Thyroid gland (tissue), 4 donors: ENCODE results near the gene FANCC. TPM values are rescaled to one million over a fixed set of nuclear protein-coding genes. Genes with fewer than 3 reads are reported as not detected.

Experiments used
- DNase-seq, 2 donors: peaks; one replicate each; pipeline ENCODE4 v3.0.0-alpha.2; 2019
- H3K27ac ChIP-seq, 3 donors: fragments of 200-600 bp; sonication (generic); 1 replicate in 2 of 3; 2 replicates in 1 of 3; pipeline ENCODE4 v1.5.1; 2016 to 2019; ENCODE audit warnings: mild to moderate bottlenecking in 1 of 3, moderate library complexity in 1 of 3
- H3K27me3 ChIP-seq: fragments of 200-600 bp; sonication (generic); one replicate; pipeline ENCODE4 v1.5.1; 2019
- H3K36me3 ChIP-seq, 2 donors: fragments of 200-600 bp; sonication (generic); one replicate each; pipeline ENCODE4 v1.5.1; 2016 to 2019
- H3K4me1 ChIP-seq, 2 donors: fragments of 200-600 bp; sonication (generic); one replicate each; pipeline ENCODE4 v1.5.1; 2017 to 2019
- H3K4me3 ChIP-seq, 3 donors: fragments of 200-600 bp; sonication (generic); replicated peaks in 1 of 3; 1 replicate in 2 of 3; 2 replicates in 1 of 3; pipeline ENCODE4 v1.5.1; 2016; ENCODE audit warnings: mild to moderate bottlenecking in 1 of 3
- H3K9me3 ChIP-seq: fragments of 200-600 bp; sonication (generic); one replicate; pipeline ENCODE4 v1.5.1; 2017
- CTCF ChIP-seq, 6 experiments: fragments of 200-600 bp in 3 of 6; fragments of 450-650 bp in 3 of 6; sonication (generic) in 3 of 6; IDR thresholded peaks; one replicate each; pipeline ENCODE4 v1.5.1; 2016 to 2019; ENCODE audit warnings: antibody characterized with exemption in 6 of 6, mild to moderate bottlenecking in 2 of 6, inconsistent platforms in 1 of 6, moderate library complexity in 1 of 6
- POLR2A ChIP-seq, 2 donors: fragments of 450-650 bp; IDR thresholded peaks; one replicate each; pipeline ENCODE4 v1.6.1; 2017; ENCODE audit warnings: antibody characterized with exemption in 2 of 2, mild to moderate bottlenecking in 2 of 2, moderate library complexity in 1 of 2
- WGBS, 2 donors: methylation state at CpG; one replicate each; pipeline ENCODE4 v1.1.5; 2017; 5-methylcytosine and 5-hydroxymethylcytosine counted together
- intact Hi-C: fragments of 100-400 bp; cut with DNase I; formaldehyde crosslinking; loops from one replicate; pipeline ENCODE4 v1.15.1; 2023
- total RNA-seq, 4 donors: library from RNA; depleted of rRNA; stranded (reverse); fragments of >200 nt; gene quantifications; one replicate each; pipeline ENCODE4 v1.2.3, GENCODE V29; 2016

FANCC gene
- 10 to 100 TPM; 13.9 to 15.0 (median 14.2) TPM for total RNA-seq

GRCh38 chr9:95317119-95317892 lies at the start of gene FANCC:
TSS of gene FANCC (minus strand) at chr9:95317709. CDS start at chr9:95249291, 68,418 bp downstream.
- H3K27me3 ChIP-seq: no peaks in the 10 kb centered on the region
- TF ChIP-seq POLR2A (IDR thresholded peaks at IDR 0.05) (peak in 1 of 2 donors; percentile 54), CTCF (IDR thresholded peaks at IDR 0.05) (no peak)
- peak; percentile 95 to 96 for DNase-seq
- intact Hi-C loops: no loop called here
- no peaks in the 10 kb centered on the region for H3K9me3 ChIP-seq
- H3K4me3 ChIP-seq: peak within 1 kb of the TSS; percentile 81 to 93 (median 86)
- WGBS, 2 donors: 0% methylated on average over 22 to 69 of the region's 89 CpGs
- H3K27ac ChIP-seq: peak within 1 kb of the TSS; percentile 70 to 96 (median 90)
- H3K36me3 ChIP-seq: no peaks in the 10 kb centered on the region
- H3K4me1 ChIP-seq: peaks cover 0 to 7% of the 10 kb centered on the region in 2 donors

GRCh38 chr9:95366731-95367325 lies 49.3 kb upstream of the FANCC start:
- intact Hi-C loops: no loop called here
- WGBS, 2 donors: 69 to 71% methylated on average over 8 of the region's 8 CpGs
- H3K4me3 ChIP-seq: no peak overlapping the region

GRCh38 chr9:95365766-95366165 lies 48.3 kb upstream of the FANCC start:
- intact Hi-C loops: no loop called here
- TF ChIP-seq POLR2A (IDR thresholded peaks at IDR 0.05) (no peak), CTCF (IDR thresholded peaks at IDR 0.05) (no peak)
- H3K4me1 ChIP-seq: no peaks in the 10 kb centered on the region
- no peak overlapping the region for H3K4me3 ChIP-seq
- no peaks in the 10 kb centered on the region for H3K36me3 ChIP-seq
- no peak overlapping the region for H3K27ac ChIP-seq
- no peaks in the 10 kb centered on the region for H3K9me3 ChIP-seq
- no peaks in the 10 kb centered on the region for H3K27me3 ChIP-seq
- no peak for DNase-seq
- WGBS, 2 donors: 75 to 79% methylated on average over 4 of the region's 4 CpGs

More at GRCh38 chr9:95366731-95367325, 49.3 kb upstream of the FANCC start:
- no peak overlapping the region for H3K27ac ChIP-seq
- no peaks in the 10 kb centered on the region for H3K27me3 ChIP-seq
- TF ChIP-seq POLR2A (IDR thresholded peaks at IDR 0.05) (no peak), CTCF (IDR thresholded peaks at IDR 0.05) (no peak)
- no peaks in the 10 kb centered on the region for H3K4me1 ChIP-seq
- no peaks in the 10 kb centered on the region for H3K36me3 ChIP-seq
- no peak for DNase-seq
- H3K9me3 ChIP-seq: no peaks in the 10 kb centered on the region

DNA sequence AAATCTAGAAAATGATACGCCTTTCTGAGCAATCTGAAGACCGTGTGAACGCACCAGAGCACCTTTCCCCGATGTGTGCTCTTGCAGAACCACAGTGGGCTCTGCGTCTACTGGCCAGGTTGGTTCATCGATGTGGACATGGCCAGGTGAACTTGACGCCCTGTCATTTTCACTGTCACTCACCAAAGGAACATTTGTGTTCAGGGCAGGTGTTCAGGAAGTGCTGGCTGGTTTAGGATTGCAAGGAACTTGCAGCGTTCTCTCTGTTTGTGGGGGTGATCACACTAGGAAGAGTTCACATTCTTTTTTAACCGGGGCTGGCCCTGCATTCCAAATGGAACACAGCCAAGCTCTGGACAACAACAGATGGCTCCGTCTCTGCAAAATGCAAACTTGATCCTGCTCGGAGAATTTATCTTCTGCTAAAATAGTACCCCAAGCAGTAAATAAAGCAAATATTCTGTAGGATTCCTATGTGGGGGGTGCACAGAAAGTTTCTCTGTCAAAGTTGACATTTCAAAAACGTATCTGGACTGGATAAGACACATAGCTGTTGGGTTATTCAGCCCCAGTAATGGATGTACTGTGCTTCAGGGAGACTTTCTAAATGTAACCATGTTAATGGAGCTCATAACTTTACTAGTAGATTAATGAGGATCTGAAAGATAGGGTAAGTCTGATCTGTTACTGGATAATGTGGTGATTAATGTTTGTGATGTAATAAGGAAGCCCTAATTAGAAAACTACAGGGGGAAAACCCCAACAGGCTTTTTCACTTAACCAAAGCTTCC lies 45.7 kb upstream of the FANCC start:
- TF ChIP-seq POLR2A (IDR thresholded peaks at IDR 0.05) (no peak), CTCF (IDR thresholded peaks at IDR 0.05) (no peak)
- H3K36me3 ChIP-seq: no peaks in the 10 kb centered on the region
- H3K9me3 ChIP-seq: no peaks in the 10 kb centered on the region
- no peak overlapping the region for H3K27ac ChIP-seq
- intact Hi-C loops: no loop called here
- no peak for DNase-seq
- no peaks in the 10 kb centered on the region for H3K4me1 ChIP-seq
- 71 to 77% methylated on average over 12 of the region's 12 CpGs for WGBS, 2 donors
- H3K27me3 ChIP-seq: no peaks in the 10 kb centered on the region
- H3K4me3 ChIP-seq: no peak overlapping the region
